Chondrocyte (in vitro differentiated cells): ENCODE results near the gene TCF4. TPM values are rescaled to one million over a fixed set of nuclear protein-coding genes. Genes with fewer than 3 reads are reported as not detected.

Source experiments
- DNase-seq: peaks from one replicate; pipeline ENCODE4 v3.0.0; 2021; ENCODE audit warnings: mixed read lengths, low spot score
- H3K27ac Mint-ChIP-seq: one replicate; pipeline ENCODE4 v1.8.0; 2021; ENCODE audit warnings: mild to moderate bottlenecking, moderate library complexity, mixed read lengths; ENCODE audit not compliant: unreplicated experiment
- H3K27me3 Mint-ChIP-seq: 2 replicates; pipeline ENCODE4 v1.8.0; 2021; ENCODE audit warnings: low read depth, mixed read lengths
- H3K36me3 Mint-ChIP-seq: 2 replicates; pipeline ENCODE4 v1.8.0; 2021; ENCODE audit warnings: low read depth, mixed read lengths
- H3K4me1 Mint-ChIP-seq: 2 replicates; pipeline ENCODE4 v1.8.0; 2021; ENCODE audit warnings: low read depth, mild to moderate bottlenecking, mixed read lengths
- H3K4me3 Mint-ChIP-seq: one replicate; pipeline ENCODE4 v1.8.0; 2021; ENCODE audit warnings: mild to moderate bottlenecking, moderate library complexity, mixed read lengths; ENCODE audit not compliant: unreplicated experiment
- H3K9me3 Mint-ChIP-seq: 2 replicates; pipeline ENCODE4 v1.8.0; 2021; ENCODE audit warnings: low read depth, mixed read lengths
- total RNA-seq: library from RNA; stranded (reverse); gene quantifications from 3 replicates; pipeline ENCODE4 v1.2.1, GENCODE V29; 2021
- TF ChIP-seq, protein P1 (sequence below): fragments of 200-600 bp; sonication (generic); IDR thresholded peaks from 2 replicates; pipeline ENCODE4 v1.5.0; 2021; ENCODE audit warnings: antibody characterized with exemption, mild to moderate bottlenecking, moderate library complexity

TCF4 gene
- total RNA-seq, 1 donor from 2014 or later = 36.8 TPM

DNA sequence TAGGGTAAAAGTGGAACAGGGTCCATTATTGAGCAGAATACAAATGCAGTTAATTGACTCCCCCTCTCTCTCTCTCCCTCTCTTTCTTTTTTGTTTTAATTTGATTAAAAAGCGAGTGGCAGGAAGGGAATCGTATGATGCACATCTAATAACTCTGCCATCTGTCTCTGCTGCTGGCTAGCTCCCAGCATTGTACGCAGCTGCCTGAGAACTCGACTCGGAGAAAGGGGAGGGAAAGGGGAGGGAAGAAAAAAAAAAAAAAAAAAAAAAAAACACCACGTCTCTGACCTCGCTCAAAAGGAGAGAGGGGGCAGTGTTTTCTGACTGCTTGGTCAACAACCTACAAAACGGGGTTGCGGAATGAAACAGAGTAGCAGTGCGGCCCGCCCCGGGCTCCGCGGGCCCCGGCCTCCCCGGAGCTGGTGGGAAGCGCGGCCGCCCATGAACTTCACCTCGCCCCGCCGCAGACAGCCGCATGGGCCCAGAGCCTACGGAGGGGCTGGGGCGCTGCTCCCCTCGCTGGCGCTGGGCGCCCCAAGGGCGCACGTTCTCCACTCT is 265.7 kb downstream of the TCF4 start:
- Mint-ChIP-seq H3K27me3 (no peaks in the 10 kb centered on the region), H3K9me3 (no peaks in the 10 kb centered on the region), H3K4me1 (peaks cover 64% of the 10 kb centered on the region), H3K36me3 (no peaks in the 10 kb centered on the region), H3K27ac (peak overlapping the region; percentile 96), H3K4me3 (peak overlapping the region; percentile 89)
- TF ChIP-seq, protein P1, sequence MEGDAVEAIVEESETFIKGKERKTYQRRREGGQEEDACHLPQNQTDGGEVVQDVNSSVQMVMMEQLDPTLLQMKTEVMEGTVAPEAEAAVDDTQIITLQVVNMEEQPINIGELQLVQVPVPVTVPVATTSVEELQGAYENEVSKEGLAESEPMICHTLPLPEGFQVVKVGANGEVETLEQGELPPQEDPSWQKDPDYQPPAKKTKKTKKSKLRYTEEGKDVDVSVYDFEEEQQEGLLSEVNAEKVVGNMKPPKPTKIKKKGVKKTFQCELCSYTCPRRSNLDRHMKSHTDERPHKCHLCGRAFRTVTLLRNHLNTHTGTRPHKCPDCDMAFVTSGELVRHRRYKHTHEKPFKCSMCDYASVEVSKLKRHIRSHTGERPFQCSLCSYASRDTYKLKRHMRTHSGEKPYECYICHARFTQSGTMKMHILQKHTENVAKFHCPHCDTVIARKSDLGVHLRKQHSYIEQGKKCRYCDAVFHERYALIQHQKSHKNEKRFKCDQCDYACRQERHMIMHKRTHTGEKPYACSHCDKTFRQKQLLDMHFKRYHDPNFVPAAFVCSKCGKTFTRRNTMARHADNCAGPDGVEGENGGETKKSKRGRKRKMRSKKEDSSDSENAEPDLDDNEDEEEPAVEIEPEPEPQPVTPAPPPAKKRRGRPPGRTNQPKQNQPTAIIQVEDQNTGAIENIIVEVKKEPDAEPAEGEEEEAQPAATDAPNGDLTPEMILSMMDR = peak; percentile 48
- DNase-seq = no peak

- Mint-ChIP-seq H3K36me3 (no peaks in the 10 kb centered on the region), H3K27ac (peak overlapping the region; percentile 96)
These were observed 266.5 kb downstream of the TCF4 start for GRCh38 chr18:55321265-55322177.

GRCh38 chr18:55320424-55321264 is 267.3 kb downstream of the TCF4 start:
- no peak for DNase-seq
- H3K9me3 Mint-ChIP-seq = no peaks in the 10 kb centered on the region
- TF ChIP-seq, protein P1 = no peak
- peaks cover 61% of the 10 kb centered on the region for H3K4me1 Mint-ChIP-seq
- peak overlapping the region; percentile 89 for H3K4me3 Mint-ChIP-seq
- H3K27me3 Mint-ChIP-seq = no peaks in the 10 kb centered on the region
- H3K36me3 Mint-ChIP-seq = no peaks in the 10 kb centered on the region
- H3K27ac Mint-ChIP-seq = peak overlapping the region; percentile 96

More at GRCh38 chr18:55321265-55322177, 266.5 kb downstream of the TCF4 start:
- DNase-seq = peak; percentile 95
- Mint-ChIP-seq H3K9me3 (no peaks in the 10 kb centered on the region), H3K4me3 (peak overlapping the region; percentile 89), H3K27me3 (no peaks in the 10 kb centered on the region), H3K4me1 (peaks cover 63% of the 10 kb centered on the region)
- TF ChIP-seq, protein P1 = no peak

DNA sequence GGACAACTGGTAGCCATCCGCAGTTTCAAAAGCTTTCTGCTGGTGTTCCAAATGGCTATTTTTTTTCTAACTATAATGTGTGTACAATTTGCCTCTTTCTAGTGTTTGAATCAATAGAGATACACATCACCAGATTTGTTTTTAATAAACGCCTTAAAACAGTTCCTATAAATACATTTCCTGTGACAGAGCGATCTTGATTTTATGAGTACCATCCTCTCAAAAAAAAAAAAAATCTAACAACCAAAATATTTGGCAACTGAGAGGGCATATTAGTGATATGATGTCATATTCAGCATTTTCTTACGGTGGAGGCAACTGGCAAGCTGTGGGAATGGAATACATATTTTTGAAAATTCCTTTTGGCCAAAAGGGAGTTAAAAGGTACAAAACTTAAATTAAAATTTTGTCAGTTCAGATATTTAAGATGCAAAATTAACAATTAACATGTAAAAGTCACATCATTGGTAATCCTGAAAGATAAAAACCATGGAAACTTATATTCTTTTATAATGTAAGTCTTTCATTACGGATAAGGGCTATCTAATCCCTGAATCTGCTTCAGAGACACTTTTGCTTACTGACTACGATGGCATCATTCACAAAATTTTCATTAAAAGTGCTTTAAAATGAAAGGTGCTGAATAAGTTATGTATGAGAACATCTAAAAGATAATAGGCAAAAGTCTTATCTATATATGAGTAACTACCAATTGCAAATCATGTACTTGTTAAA is 268.4 kb downstream of the TCF4 start:
- Mint-ChIP-seq H3K27ac (peak overlapping the region; percentile 96), H3K36me3 (no peaks in the 10 kb centered on the region), H3K4me3 (peak overlapping the region; percentile 89), H3K4me1 (peaks cover 64% of the 10 kb centered on the region), H3K27me3 (no peaks in the 10 kb centered on the region), H3K9me3 (no peaks in the 10 kb centered on the region)
- TF ChIP-seq, protein P1 = no peak
- DNase-seq = no peak
